GM21786 (cell line): Measurements from ENCODE around the gene HYLS1.

Source experiments
- ATAC-seq: cut with Tn5 transposase; IDR thresholded peaks from one replicate; pipeline ENCODE4 v1.9.1; 2021; ENCODE audit not compliant: unreplicated experiment

The HYLS1 gene

DNA sequence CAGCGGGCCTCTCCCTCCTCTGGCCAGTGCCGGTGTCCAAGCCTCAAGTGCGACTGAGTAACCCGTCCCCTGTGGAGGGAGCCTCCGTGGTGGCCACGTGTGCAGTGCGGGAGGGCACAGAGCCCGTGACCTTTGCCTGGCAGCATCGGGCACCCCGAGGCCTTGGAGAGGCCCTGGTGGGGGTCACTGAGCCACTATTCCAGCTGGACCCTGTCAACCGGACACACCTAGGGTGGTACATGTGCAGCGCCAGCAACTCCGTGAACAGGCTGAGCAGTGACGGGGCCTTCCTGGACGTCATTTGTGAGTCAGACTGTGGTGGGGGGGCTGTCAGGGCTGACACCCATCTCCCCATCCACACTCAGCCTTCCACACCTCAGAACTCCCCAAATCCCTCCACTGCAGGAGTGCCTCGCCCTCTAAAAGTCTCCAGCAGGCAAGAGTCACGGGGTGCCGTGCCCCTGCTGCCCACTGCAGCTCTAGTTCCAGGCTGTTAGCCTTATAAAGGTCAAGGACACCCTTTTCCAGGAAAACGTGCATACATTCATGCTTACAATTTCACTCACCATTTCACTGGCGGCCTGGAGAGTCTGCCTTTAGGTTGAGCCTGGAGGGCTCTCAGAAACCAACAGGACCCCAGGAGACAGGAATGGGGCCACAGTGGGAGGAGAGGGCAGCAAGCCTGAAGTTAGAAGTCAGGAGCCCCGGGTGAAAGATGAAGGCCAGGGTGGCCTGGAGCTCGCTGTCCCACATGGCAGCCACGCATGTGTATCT lies 61.0 kb downstream of the HYLS1 start:
- no peak for ATAC-seq

DNA sequence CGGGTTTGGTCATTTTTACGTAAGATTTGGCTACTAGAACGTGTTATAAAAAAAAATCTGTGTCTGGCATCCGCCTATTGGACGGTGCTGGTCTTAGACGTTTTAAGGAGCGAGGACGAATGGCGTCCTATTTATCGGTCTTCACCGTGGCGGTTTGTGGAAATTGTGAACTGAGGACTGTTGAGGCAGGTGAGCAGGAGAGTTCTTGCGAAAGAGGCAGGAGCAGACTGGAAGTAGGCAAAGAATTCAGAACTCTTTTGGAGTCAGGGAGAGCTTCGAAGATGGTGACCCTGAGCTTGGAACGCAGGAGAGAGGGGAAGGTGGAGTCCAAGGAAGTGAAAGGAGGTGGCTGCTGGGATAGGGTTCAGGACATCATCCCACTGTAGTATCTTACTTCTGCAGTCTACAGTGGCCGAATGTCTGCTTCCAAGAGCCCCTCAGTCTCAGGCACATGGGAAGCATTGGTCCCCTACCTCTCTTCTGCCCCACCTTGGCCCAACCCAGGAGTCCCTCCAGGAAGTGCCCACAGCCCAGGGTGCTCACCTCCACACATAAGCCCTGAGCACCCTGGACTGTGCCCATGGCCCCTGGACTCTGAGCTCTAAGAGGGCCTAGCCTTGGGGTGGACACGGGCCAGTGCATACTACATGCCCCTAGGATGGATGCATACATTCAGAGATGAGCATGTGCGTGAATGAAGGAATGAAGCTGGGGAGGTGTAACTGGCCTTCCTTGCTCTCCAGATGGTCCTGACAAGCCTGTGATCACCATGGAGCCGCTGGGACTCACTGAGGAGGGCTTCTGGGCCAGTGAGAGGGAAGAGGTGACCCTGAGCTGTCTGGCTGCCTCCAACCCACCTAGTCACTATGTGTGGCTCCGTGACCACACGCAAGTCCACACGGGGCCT lies 62.1 kb downstream of the HYLS1 start:
- no peak for ATAC-seq

DNA sequence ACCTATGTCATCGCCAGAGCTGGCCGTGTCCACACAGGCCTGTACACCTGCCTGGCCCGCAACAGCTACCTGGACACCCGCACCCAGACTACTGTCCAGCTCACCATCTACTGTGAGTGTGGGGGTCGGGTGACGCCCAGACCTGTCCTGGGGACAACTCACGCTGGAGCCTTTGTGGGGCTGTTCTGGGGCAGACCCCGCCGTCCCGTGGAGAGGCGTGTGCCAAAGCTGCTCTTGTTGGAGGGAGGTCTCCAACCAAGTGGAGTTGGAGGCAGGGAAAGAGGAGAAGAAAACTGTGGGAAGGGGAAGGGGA lies 62.7 kb downstream of the HYLS1 start:
- ATAC-seq: no peak
